NCI-H510A treated with DMSO at 0.1 percent for 48 hours (cell line): ENCODE measurements around the gene DPP10.
"Not testable (repeated sequence)": the region's sequence is repeated elsewhere in the genome, so short reads cannot be mapped to it uniquely, and the experiment has no call there.

Source experiments
- DNase-seq: peaks from one replicate; lab custom pipeline; 2025; lab: John Stamatoyannopoulos, UW

Gene DPP10

DNA sequence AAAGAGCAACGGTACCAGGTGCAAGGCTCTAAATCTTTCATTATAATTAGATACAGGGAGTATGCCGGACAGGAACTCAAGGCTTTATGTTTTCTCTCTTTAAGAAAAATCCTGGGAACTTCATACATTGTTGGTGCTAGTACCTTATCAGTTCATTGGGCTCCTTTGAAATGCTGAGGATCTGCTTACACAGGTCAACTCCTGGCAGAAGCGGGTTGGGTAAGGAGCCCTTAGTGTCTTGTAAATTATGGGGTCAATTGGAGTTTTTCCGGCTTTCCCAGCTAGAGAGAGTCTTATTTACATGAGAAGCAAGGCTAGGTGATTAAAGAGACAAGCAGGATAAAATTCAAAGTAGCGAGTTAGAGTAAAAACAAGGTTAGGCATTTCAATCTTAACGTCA, 998.3 kb downstream of the DPP10 start:
- not testable (repeated sequence) for DNase-seq

DNA sequence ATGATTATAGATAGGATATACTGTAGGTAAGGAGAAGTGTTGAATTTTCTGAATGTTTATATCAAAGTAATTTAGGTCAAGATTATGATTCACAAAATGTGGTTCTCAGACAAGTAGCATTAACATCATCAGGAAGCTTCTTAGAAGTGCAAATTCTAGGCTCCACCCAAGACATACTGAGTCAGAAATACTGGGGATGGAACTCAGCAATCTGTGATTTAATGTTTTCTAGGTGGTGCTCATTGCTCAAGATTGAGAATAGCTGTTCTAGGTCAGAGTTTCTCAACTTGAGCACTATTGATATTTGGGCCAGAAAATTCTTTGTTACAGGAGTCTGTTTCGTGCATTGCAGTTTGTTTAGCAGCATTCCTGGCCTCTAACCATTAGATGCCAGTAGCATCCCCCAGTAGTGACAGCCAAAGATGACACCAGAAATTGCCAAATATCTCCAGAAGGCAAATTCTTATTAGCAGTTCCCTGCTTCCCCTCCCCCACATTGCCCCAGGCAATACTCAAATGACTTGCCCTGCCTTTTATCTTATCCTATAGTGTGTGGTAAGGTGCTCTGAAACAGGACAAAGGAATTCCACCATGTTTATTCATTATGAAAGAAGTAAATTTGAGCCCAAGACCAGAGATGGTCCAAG, 1001.2 kb downstream of the DPP10 start:
- DNase-seq: no peak

DNA sequence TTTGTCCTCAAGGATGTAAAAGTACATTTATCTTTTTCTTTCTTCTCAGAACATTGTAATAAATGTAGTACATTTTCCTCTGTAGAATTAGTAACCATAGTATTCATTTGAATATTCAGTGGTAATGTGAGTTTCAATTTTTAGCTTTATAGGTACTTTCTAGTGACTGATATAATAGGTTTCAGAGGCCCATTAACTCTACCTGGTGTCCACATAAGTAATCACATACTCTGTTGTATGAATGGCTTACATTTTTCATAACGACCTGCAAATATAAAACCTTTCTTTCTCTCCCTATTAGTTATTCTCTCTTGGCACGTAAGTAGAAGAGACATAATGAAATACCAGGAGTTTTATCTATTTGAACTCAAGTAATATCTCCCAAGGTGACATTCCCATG, 1017.6 kb downstream of the DPP10 start:
- no peak for DNase-seq

DNA sequence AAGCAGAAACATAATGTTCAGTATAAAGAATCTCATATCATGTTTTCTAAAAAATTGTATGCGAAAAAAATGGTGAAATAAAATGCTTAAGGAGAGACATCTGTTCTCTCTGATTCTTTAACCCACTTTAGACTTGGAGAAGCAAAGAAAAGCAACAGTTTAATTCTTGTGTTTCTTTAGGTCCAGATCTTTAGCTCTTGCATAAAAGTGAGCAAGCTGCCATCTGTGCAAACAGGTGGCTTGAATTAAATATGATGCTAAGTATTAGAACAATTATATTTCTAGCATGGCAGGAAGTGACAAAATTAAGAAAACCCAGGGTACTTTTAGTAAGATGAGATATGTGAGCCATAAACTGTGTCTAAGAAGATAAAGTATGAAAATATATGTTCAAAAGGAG, 1038.3 kb downstream of the DPP10 start:
- peak; percentile 66 for DNase-seq

DNA sequence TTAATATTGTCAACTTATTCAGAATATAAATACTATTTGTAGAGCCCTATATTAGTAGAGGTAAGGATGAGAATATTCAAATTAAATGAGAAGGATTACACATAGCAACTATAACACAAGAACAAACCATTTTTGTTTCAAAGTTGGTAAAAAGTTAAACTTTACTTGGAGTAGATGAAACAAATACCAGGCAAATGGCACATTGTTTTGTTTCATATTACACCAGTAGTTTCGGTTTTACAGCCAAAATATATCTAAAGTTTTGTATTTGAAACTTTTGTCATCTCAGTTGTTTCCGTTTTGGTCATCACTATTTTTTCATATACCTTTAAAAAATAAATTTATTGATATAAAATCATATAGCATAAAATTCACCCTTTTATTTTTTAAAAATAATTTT, 1039.4 kb downstream of the DPP10 start:
- no peak for DNase-seq

GRCh38 chr2:115483666-115484065, 1041.2 kb downstream of the DPP10 start:
- DNase-seq: no peak

DNA sequence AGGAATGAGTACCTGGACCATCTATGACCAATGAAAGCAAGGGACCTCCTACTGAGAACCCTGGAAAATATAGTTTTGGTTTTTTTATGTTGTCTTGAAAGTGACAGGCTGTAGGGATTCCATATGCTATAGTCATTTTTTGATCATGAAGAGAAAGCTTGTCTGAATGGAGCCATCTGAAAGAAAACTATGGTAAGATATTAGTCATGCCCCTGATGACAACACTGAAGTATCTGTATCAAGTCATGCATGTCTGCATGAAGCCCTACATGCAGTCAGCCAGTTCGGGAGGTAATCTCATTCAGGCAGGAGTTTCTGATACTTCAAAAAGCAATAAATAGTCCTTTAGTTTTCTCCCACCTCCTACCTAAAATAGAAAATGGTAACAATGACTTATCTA, 1042.0 kb downstream of the DPP10 start:
- peak; percentile 25 for DNase-seq

DNA sequence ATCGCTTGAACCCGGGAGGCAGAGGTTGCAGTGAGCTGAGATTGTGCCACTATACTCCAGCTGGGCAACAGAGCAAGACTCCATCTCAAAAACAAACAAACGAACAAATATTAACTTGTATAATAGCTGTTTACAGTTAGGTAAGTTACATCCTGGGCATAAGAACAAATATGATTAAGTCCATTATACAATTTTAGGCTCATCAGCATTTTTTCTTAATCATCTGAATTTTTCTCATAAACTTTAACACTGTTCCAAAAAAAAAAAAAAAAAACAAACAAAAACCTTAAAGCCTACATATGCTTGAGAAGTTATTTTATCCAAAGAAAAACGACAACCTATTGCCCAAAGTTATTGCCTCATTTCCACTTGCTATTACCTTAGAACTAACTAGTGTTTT, 1042.5 kb downstream of the DPP10 start:
- no peak for DNase-seq

- peak; percentile 33 for DNase-seq
Observed at GRCh38 chr2:115491186-115491793, 1048.8 kb downstream of the DPP10 start.

DNA sequence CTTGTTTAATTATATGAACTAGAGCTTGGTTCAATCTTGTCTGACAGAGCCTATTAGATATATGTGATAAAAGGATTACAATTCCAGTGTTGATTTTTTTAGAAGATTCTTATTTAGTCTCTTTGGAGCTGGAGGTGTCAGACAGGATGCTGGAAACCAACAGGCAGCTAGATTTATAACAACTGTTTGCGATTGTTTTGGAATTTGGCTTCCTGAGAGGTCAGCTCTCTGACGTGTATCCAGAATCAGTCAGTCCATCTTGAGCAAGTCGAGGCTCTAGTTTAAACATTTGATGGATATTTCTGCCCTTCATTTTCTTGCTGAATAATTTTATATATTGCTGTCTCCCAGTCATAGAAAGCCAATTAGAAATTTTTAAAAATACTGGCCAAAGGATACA, 1062.9 kb downstream of the DPP10 start:
- no peak for DNase-seq

DNA sequence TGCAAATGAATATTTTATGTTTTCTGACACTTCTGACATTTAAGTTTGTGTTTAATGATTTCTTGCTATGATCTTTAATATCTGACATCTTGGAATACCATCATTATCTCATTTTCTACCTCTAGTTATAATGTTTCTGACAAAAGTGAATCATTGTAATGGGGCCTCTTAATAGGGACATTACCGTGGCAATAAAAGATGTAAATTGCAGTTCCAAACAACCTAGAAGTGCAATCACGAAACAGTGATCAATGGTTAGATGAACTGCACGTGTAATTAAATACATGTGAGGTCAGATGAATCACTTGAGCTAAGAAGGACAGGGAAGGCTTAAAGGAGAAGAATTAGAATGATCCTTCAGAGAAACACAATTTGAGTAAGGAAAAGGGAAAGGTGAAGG, 1078.3 kb downstream of the DPP10 start:
- DNase-seq: no peak

DNA sequence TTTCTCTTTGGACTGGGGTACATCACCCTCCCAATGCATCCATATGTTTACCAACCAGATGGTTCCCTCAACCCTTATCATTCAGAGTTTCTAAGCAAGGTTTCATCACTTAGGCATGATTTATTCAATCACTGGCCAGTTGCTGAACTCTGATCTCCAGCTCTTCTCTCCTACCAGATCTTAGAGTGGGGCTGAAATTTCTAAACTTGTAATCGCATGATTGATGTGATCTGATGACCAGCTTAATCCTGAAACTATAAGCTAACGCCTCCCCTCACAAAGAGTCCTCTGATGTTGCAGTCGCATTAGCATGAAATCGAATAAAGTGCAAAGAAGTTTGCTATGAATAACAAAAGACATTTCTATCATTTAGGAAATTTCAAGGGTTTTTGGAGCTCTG, 1082.0 kb downstream of the DPP10 start:
- DNase-seq: no peak

GRCh38 chr2:115529627-115530026, 1087.2 kb downstream of the DPP10 start:
- DNase-seq: no peak

GRCh38 chr2:115533081-115533480, 1090.6 kb downstream of the DPP10 start:
- no peak for DNase-seq

DNA sequence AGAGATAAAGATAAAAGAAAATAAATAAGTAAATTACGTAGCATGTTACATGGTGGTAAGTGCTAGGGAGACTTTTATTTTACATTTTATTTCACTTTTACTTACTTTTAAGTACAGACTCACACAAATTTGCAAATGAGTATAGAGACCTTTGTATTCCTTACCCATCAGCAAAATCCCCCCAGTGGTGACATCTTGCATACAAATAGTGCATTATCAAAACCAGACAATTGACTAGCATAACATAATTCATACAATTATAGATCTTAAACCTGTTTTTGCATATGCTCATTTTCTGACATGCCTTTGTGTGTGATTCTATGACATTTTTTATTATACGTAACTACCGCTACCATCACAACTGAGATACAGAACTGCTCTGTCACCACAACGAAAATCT, 1099.4 kb downstream of the DPP10 start:
- DNase-seq: no peak

GRCh38 chr2:115542331-115542730, 1099.9 kb downstream of the DPP10 start:
- DNase-seq: no peak

DNA sequence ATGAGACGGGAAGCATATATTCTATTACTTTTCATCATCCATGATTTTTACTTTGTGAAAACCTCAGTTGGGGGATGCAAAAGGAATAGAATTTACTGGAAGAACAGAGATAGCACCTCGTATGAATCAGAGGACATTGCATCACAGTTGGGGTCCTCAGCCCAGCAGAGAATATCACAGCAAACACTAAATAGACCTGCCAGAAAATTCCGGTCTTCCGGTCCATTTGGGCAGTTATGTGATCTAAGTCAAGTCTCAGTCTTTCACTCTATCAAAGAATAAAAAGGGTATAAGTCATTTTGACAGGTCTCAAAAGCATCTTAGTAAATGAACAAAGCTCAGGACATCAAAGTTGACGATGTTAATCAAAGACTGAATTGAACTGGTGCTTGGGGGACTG, 1100.6 kb downstream of the DPP10 start:
- DNase-seq: no peak

- no peak for DNase-seq
Observed at GRCh38 chr2:115543461-115543860, 1101.0 kb downstream of the DPP10 start.

- DNase-seq: no peak
Observed at GRCh38 chr2:115549611-115550130, 1107.2 kb downstream of the DPP10 start.

DNA sequence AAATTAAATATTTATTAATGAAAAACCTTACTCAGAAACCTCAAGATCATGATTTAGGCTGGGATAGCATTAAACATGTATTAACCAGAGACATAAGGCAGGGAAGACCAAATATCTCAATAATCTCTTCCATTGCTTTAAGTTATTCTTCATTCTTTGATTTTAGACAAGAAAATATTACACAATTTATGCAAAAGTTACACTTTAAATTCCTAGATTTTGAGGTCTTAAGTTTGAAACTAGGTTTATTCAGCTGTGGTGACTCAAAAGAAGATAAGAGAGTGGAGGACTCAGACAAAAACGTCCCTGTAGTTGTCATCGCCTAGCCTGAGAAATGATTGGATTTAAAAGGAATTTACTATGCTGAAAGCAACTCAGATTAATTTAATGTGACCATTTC, 1110.3 kb downstream of the DPP10 start:
- no peak for DNase-seq

GRCh38 chr2:115554153-115554552, 1111.7 kb downstream of the DPP10 start:
- no peak for DNase-seq

DNA sequence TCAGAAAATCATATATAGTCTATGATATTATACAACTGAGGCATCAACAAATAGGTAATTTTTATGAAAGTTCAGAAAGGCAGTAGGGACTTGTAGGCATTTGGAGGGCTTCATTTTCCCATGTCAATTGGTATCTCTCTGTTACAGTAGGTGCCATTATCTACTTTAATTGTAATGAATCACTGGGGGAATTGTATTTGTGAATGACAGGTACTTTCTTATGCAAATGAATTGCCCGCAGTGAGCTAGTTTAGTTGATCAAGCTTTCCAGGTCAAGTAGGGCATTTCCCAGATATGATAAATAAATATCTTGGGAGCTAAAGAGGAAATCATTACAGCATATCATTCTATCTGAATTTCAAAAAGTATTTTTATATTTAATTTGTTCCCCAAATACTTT, 1116.3 kb downstream of the DPP10 start:
- DNase-seq: no peak

GRCh38 chr2:115560666-115561065, 1118.2 kb downstream of the DPP10 start:
- no peak for DNase-seq

GRCh38 chr2:115568643-115569042, 1126.2 kb downstream of the DPP10 start:
- DNase-seq: no peak
